A673 (cell line): ENCODE results near the gene CHST1.

ENCODE experiments used
- CTCF ChIP-seq: fragments of 300-800, 200-600 bp; sonication (generic); conservative IDR thresholded peaks from 2 replicates; pipeline ENCODE4 v1.5.1; 2017; ENCODE audit warnings: low read depth, mild to moderate bottlenecking, antibody characterized with exemption, low read length, moderate library complexity, mixed read lengths
- EZH2 ChIP-seq: fragments of 200-600 bp; sonication (generic); IDR thresholded peaks from 2 replicates; pipeline ENCODE4 v1.6.1; 2017; ENCODE audit warnings: borderline replicate concordance, low read depth, mild to moderate bottlenecking, mixed read lengths, antibody characterized with exemption, low read length; ENCODE audit not compliant: poor library complexity, severe bottlenecking

GRCh38 chr11:45618897-45619296, 46.5 kb downstream of the CHST1 start:
- TF ChIP-seq CTCF: no peak
- TF ChIP-seq EZH2: no peak
